H1 (cell line): Measurements from ENCODE around the gene CUX1.

ENCODE experiments used
- ATF2 ChIP-seq: IDR thresholded peaks from 2 replicates; pipeline ENCODE4 v1.6.1; 2012; ENCODE audit warnings: low read length, inconsistent platforms
- EGR1 ChIP-seq: IDR thresholded peaks from 2 replicates; pipeline ENCODE4 v1.6.1; 2011; ENCODE audit warnings: low read depth, low read length, borderline replicate concordance
- EP300 ChIP-seq, 2 experiments: IDR thresholded peaks; 1 replicate in 1 of 2; 2 replicates in 1 of 2; pipeline ENCODE4 v1.6.1; 2011 to 2012; ENCODE audit warnings: low read depth in 2 of 2, low read length in 2 of 2, mild to moderate bottlenecking in 2 of 2, borderline replicate concordance in 1 of 2, inconsistent platforms in 1 of 2, moderate library complexity in 1 of 2
- EZH2 ChIP-seq: fragments of 200-600 bp; sonication (generic); IDR thresholded peaks from 2 replicates; pipeline ENCODE4 v1.7.1; 2012; ENCODE audit warnings: low read depth, mild to moderate bottlenecking, moderate library complexity, low read length, inconsistent platforms; ENCODE audit not compliant: severe bottlenecking
- POLR2A ChIP-seq, 2 experiments: IDR thresholded peaks; 1 replicate in 1 of 2; 2 replicates in 1 of 2; pipeline ENCODE4 v1.6.1; 2011; ENCODE audit warnings: low read depth in 2 of 2, low read length in 2 of 2, mild to moderate bottlenecking in 2 of 2; ENCODE audit errors: control extremely low read depth in 1 of 2
- TBP ChIP-seq: IDR thresholded peaks from 2 replicates; pipeline ENCODE4 v1.6.1; 2011; ENCODE audit warnings: low read depth, low read length, improper control_type of control experiment
- TF ChIP-seq, protein P1 (sequence below), 3 experiments: IDR thresholded peaks; 1 replicate in 2 of 3; 2 replicates in 1 of 3; pipeline versions ENCODE4 v1.5.1 to v1.6.1; 2011; ENCODE audit warnings: low read length in 3 of 3, mild to moderate bottlenecking in 3 of 3, inconsistent platforms in 2 of 3, low read depth in 1 of 3, moderate library complexity in 1 of 3; ENCODE audit not compliant: insufficient read depth in 1 of 3; ENCODE audit errors: control extremely low read depth in 1 of 3

- TF ChIP-seq EZH2 (no peak), POLR2A (IDR thresholded peaks at IDR 0.05; ENCODE audit: control extremely low read depth in 1 of 2, low read depth in 2 of 2, low read length in 2 of 2) (no peak), ATF2 (no peak), EP300 (IDR thresholded peaks at IDR 0.05; ENCODE audit: borderline replicate concordance in 1 of 2, low read depth in 2 of 2, low read length in 2 of 2) (no peak), EGR1 (no peak), TBP (no peak)
- TF ChIP-seq, protein P1, sequence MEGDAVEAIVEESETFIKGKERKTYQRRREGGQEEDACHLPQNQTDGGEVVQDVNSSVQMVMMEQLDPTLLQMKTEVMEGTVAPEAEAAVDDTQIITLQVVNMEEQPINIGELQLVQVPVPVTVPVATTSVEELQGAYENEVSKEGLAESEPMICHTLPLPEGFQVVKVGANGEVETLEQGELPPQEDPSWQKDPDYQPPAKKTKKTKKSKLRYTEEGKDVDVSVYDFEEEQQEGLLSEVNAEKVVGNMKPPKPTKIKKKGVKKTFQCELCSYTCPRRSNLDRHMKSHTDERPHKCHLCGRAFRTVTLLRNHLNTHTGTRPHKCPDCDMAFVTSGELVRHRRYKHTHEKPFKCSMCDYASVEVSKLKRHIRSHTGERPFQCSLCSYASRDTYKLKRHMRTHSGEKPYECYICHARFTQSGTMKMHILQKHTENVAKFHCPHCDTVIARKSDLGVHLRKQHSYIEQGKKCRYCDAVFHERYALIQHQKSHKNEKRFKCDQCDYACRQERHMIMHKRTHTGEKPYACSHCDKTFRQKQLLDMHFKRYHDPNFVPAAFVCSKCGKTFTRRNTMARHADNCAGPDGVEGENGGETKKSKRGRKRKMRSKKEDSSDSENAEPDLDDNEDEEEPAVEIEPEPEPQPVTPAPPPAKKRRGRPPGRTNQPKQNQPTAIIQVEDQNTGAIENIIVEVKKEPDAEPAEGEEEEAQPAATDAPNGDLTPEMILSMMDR (IDR thresholded peaks at IDR 0.05; ENCODE audit: control extremely low read depth in 1 of 3, insufficient read depth in 1 of 3, low read depth in 1 of 3, low read length in 3 of 3) = no peak
Measured at GRCh38 chr7:102075126-102075525, 257.7 kb downstream of the CUX1 start.
